ENCODE measurements around the gene BCAS4.

The BCAS4 gene

DNA sequence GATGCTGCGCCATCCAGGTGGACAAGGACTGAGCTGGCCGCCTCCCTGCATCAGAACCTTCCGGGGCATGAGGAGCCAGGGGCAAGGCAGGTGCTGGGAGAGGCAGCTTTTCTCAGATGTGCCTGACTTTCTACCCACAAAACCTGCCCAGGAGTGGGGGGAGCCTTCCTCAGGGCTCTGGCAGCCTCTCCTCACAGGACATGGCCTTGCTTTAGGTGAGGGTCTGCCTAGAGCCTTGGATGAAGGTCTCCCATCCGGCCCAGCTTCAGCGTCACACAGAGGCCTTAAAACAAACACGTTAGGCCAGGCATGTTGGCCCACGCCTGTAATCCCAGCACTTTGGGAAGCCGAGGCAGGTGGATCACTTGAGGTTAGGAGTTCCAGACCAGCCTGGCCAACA lies 7.4 kb downstream of the BCAS4 start:
- no peak for DNase-seq (ENCODE audit: low read depth)
- H3K9ac ChIP-seq (ENCODE audit: low read length), result no peak overlapping the region
- H3K9me3 ChIP-seq (ENCODE audit: control insufficient read depth, low read length), result no peaks in the 10 kb centered on the region
- no peaks in the 10 kb centered on the region for H3K4me1 ChIP-seq (ENCODE audit: control insufficient read depth, insufficient read depth, low read length)
- no peaks in the 10 kb centered on the region for H3K36me3 ChIP-seq (ENCODE audit: control insufficient read depth, insufficient read depth, low read length, severe bottlenecking)
- H3K27me3 ChIP-seq (replicated peaks; ENCODE audit: control insufficient read depth, insufficient read depth, low read length), result no peaks in the 10 kb centered on the region
- no peak overlapping the region for H3K4me3 ChIP-seq (ENCODE audit: low read length)

DNA sequence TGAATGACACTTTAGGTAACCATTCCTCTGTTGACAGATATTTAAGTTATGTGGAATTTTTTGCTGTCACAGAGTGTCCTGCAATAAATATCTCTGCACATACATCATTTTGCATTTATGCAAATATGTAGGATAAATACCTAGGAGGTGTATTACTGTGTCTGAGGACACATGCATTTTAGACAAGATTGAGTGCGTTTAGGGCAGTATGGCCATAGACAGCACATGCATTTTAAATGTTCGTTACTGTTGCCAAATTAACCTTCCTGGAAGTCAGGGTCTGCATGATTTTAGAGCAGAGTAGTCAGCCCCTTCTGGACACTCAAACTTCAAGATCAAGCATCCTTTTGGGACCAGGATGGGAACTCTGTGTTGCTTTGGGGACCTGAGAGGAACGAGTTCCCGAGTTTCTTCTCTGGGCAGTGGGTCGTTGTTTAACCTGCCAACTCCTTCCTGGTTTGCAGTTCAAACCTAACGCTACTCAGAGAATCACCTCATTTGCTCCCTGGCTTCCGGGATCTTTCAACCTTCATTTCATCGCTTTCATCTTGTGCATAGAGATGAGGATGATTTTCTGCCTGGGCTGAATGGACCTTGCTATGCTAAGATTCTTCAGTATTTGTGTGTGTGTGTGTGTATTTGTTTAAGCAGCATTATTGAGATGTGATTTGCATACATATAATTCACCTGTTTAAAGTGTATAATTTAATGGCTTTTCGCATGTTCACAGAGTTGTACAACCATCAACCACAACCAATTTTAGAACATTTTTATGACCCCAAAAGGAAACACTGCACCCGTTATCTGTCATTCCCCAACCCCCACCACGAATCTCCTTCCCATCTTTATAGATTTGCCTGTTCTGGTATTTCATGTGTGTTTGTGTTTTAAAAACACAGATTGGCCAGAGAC lies 9.8 kb downstream of the BCAS4 start:
- Histone ChIP-seq H3K4me1 (ENCODE audit: control insufficient read depth, insufficient read depth, low read length) (no peaks in the 10 kb centered on the region), H3K36me3 (ENCODE audit: control insufficient read depth, insufficient read depth, low read length, severe bottlenecking) (no peaks in the 10 kb centered on the region), H3K27me3 (replicated peaks; ENCODE audit: control insufficient read depth, insufficient read depth, low read length) (no peaks in the 10 kb centered on the region), H3K4me3 (ENCODE audit: low read length) (no peak overlapping the region), H3K9me3 (ENCODE audit: control insufficient read depth, low read length) (no peaks in the 10 kb centered on the region), H3K9ac (ENCODE audit: low read length) (no peak overlapping the region)
- no peak for DNase-seq (ENCODE audit: low read depth)

DNA sequence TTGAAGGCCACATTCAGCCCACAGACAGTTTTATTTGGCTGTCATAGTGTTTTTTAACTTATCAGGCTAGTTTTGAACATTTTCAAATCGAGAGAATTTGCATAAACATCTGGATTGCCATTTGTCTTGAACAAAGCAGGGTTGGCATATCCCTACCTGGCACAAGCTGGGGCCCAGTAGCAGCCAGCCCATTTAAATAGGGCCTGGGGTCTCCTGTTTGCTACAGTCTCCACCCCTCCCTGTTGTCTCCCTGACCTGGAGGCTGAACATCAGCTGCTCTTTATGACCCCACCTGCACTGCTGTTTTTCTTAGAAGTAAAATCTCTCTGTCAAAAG lies 10.5 kb downstream of the BCAS4 start:
- H3K27me3 ChIP-seq (replicated peaks; ENCODE audit: control insufficient read depth, insufficient read depth, low read length), result no peaks in the 10 kb centered on the region
- no peak overlapping the region for H3K4me3 ChIP-seq (ENCODE audit: low read length)
- DNase-seq (ENCODE audit: low read depth), result no peak
- H3K4me1 ChIP-seq (ENCODE audit: control insufficient read depth, insufficient read depth, low read length), result no peaks in the 10 kb centered on the region
- H3K9ac ChIP-seq (ENCODE audit: low read length), result no peak overlapping the region
- H3K36me3 ChIP-seq (ENCODE audit: control insufficient read depth, insufficient read depth, low read length, severe bottlenecking), result no peaks in the 10 kb centered on the region
- H3K9me3 ChIP-seq (ENCODE audit: control insufficient read depth, low read length), result no peaks in the 10 kb centered on the region

DNA sequence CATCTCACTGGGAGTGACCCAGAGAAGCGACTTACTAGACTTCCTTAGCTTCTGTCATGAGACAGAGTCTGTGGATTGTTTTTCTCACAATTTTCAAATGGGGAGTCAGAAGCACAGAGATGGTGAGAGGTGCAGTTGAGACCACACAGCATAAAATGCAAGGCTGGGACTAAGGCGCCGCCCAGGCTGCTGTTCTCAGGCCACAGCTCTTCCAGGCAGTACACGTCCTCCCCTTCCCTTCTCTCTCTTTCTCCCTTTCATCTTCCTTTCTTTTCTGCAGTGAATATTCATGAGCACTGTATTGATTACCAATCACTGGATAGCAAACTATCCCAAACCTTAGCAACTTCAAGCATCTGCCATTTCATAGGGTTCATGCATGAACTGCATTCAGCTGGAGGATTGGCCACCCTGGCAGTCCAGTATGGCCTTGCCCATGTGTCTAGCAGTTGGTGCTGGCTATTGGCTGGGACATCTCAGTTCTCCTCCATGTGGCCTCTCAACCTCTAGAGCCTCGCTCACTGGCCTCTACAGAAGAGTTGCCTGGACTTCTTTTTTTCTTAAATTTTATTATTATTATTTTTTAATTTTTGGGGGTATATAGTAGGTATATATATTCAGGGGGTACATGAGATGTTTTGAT lies 11.4 kb downstream of the BCAS4 start:
- no peaks in the 10 kb centered on the region for H3K9me3 ChIP-seq (ENCODE audit: control insufficient read depth, low read length)
- H3K4me3 ChIP-seq (ENCODE audit: low read length), result no peak overlapping the region
- H3K36me3 ChIP-seq (ENCODE audit: control insufficient read depth, insufficient read depth, low read length, severe bottlenecking), result no peaks in the 10 kb centered on the region
- H3K27me3 ChIP-seq (replicated peaks; ENCODE audit: control insufficient read depth, insufficient read depth, low read length), result no peaks in the 10 kb centered on the region
- no peaks in the 10 kb centered on the region for H3K4me1 ChIP-seq (ENCODE audit: control insufficient read depth, insufficient read depth, low read length)
- no peak for DNase-seq (ENCODE audit: low read depth)
- no peak overlapping the region for H3K9ac ChIP-seq (ENCODE audit: low read length)

DNA sequence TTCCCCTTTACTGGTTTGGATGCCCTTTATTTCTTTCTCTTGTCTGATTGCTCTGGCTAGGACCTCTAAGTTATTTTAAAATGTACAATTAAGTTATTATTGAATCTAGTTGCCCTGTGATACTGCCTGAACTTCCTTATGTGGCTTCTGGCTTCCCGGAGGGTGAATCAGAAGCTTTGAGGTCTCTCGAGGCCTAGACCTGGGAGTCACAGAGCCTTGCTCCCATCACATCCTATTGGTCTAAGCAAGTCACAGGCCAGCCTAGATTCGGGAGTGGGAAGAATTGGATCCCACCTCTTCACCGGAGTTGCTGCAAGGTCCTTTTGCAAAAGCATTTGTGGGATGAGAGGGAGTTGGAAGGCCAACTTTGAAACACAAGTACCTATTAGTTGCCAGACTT lies 15.2 kb downstream of the BCAS4 start:
- DNase-seq (ENCODE audit: low read depth), result no peak
- Histone ChIP-seq H3K36me3 (ENCODE audit: control insufficient read depth, insufficient read depth, low read length, severe bottlenecking) (no peaks in the 10 kb centered on the region), H3K9me3 (ENCODE audit: control insufficient read depth, low read length) (no peaks in the 10 kb centered on the region), H3K27me3 (replicated peaks; ENCODE audit: control insufficient read depth, insufficient read depth, low read length) (no peaks in the 10 kb centered on the region), H3K9ac (ENCODE audit: low read length) (no peak overlapping the region), H3K4me3 (ENCODE audit: low read length) (no peak overlapping the region), H3K4me1 (ENCODE audit: control insufficient read depth, insufficient read depth, low read length) (no peaks in the 10 kb centered on the region)

DNA sequence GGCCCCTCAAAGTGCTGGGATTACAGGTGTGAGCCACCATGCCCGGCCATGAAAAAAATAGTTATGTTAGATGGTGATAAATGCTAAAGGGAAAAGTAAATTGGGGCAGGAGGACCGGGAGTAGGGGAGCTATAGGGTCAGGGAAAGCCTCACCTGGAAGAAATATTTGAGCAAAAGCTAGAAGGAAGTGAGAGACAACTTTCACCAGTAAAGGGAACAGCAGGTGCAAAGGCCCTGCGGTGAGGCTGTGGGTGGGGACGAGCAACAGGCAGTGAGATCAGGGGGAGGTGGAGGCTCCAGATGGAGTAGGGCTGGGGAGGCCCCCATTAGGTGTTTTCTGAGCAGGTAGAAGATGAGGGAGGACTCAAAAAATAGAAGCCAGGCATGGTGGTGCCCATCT lies 16.0 kb downstream of the BCAS4 start:
- no peaks in the 10 kb centered on the region for H3K9me3 ChIP-seq (ENCODE audit: control insufficient read depth, low read length)
- no peaks in the 10 kb centered on the region for H3K27me3 ChIP-seq (replicated peaks; ENCODE audit: control insufficient read depth, insufficient read depth, low read length)

DNA sequence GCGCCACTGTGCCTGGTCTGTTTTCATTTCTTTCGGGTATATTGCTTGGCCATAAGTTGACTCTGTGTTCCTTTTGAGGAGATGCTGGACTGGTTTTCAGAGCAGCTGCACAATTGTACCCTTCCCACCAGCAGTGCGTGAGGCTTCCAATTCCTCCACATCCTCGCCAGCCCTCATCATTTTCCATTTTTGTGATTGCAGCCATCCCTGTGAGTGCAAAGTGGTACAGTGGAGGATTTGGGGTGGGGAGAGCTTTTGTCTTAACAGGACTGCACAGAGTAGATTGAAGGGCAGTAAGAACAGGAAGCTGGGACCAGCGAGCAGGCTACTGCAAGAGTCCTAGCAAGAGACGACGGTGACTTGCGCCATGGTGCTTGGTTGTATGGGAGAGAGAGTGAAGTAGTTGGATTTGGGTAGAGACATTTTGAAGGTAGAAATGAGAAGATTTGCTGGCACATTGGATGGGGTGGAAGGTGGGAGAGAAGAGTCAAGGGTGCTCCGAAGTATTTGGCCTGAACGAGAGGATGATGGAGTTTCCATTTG lies 18.3 kb downstream of the BCAS4 start:
- Histone ChIP-seq H3K9ac (ENCODE audit: low read length) (no peak overlapping the region), H3K4me3 (ENCODE audit: low read length) (no peak overlapping the region), H3K27me3 (replicated peaks; ENCODE audit: control insufficient read depth, insufficient read depth, low read length) (no peaks in the 10 kb centered on the region), H3K4me1 (ENCODE audit: control insufficient read depth, insufficient read depth, low read length) (peaks cover 5% of the 10 kb centered on the region), H3K9me3 (ENCODE audit: control insufficient read depth, low read length) (no peaks in the 10 kb centered on the region), H3K36me3 (ENCODE audit: control insufficient read depth, insufficient read depth, low read length, severe bottlenecking) (no peaks in the 10 kb centered on the region)
- no peak for DNase-seq (ENCODE audit: low read depth)

More for the DNA sequence above, 16.0 kb downstream of the BCAS4 start:
- no peak overlapping the region for H3K9ac ChIP-seq (ENCODE audit: low read length)
- H3K4me1 ChIP-seq (ENCODE audit: control insufficient read depth, insufficient read depth, low read length), result peaks cover 5% of the 10 kb centered on the region
- DNase-seq (ENCODE audit: low read depth), result no peak
- no peak overlapping the region for H3K4me3 ChIP-seq (ENCODE audit: low read length)
- H3K36me3 ChIP-seq (ENCODE audit: control insufficient read depth, insufficient read depth, low read length, severe bottlenecking), result no peaks in the 10 kb centered on the region

DNA sequence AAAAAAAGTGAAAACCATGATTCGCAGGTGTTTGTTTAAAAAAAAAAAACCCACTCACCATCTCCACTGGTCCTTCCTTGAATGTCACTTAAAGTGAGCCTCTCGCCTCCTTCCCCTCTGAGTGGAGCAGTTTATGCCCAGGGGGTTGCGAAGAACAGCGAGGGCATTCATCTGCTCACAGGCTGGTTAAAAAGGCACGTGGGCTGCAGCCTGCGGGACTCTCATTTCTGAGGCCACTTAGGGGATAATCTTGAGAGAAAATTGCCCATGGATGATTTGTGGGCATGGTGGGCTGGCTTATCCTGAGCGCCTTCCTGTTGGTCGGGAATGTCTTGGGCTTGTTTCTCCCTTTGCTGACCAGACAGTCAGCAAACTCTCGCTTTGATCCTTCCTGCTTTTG lies 18.9 kb downstream of the BCAS4 start:
- no peak overlapping the region for H3K4me3 ChIP-seq (ENCODE audit: low read length)
- peaks cover 5% of the 10 kb centered on the region for H3K4me1 ChIP-seq (ENCODE audit: control insufficient read depth, insufficient read depth, low read length)
- no peak for DNase-seq (ENCODE audit: low read depth)
- no peaks in the 10 kb centered on the region for H3K36me3 ChIP-seq (ENCODE audit: control insufficient read depth, insufficient read depth, low read length, severe bottlenecking)
- no peaks in the 10 kb centered on the region for H3K9me3 ChIP-seq (ENCODE audit: control insufficient read depth, low read length)
- H3K27me3 ChIP-seq (replicated peaks; ENCODE audit: control insufficient read depth, insufficient read depth, low read length), result no peaks in the 10 kb centered on the region
- no peak overlapping the region for H3K9ac ChIP-seq (ENCODE audit: low read length)

DNA sequence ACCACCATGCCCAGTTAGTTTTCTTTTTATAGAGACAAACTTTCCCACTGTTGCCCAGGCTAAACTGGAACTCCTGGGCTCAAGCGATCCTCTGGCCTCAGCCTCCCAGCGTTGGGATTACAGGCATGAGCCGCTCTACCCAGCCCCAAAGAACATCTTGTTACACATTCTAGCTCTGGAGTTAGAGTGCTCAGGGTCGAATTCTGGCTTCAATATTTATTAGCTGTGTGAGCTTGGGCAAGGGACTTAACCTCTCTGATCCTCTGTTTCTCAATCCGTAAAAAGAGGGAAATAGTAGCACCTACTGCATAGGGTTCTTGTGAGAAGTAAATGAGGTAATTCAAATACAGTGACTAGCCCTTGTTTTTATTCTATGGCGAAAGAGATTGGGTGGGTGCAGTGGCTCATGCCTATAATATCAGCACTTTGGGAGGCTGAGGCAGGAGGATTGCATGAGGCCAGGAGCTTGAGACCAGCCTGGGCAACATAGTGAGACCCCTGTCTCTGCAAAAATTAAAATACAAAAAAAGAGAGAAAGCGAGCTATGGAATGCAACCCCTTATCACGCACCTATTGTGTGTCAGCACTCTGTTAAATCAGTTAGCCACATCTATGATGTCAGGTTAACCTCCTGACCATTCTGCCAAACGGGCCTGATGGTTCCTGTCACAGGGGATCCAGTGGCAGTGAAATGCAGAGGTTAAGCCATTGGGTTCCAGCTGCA lies 19.7 kb downstream of the BCAS4 start:
- Histone ChIP-seq H3K9me3 (ENCODE audit: control insufficient read depth, low read length) (no peaks in the 10 kb centered on the region), H3K4me1 (ENCODE audit: control insufficient read depth, insufficient read depth, low read length) (peaks cover 5% of the 10 kb centered on the region), H3K4me3 (ENCODE audit: low read length) (no peak overlapping the region), H3K27me3 (replicated peaks; ENCODE audit: control insufficient read depth, insufficient read depth, low read length) (no peaks in the 10 kb centered on the region), H3K36me3 (ENCODE audit: control insufficient read depth, insufficient read depth, low read length, severe bottlenecking) (no peaks in the 10 kb centered on the region), H3K9ac (ENCODE audit: low read length) (no peak overlapping the region)
- no peak for DNase-seq (ENCODE audit: low read depth)

DNA sequence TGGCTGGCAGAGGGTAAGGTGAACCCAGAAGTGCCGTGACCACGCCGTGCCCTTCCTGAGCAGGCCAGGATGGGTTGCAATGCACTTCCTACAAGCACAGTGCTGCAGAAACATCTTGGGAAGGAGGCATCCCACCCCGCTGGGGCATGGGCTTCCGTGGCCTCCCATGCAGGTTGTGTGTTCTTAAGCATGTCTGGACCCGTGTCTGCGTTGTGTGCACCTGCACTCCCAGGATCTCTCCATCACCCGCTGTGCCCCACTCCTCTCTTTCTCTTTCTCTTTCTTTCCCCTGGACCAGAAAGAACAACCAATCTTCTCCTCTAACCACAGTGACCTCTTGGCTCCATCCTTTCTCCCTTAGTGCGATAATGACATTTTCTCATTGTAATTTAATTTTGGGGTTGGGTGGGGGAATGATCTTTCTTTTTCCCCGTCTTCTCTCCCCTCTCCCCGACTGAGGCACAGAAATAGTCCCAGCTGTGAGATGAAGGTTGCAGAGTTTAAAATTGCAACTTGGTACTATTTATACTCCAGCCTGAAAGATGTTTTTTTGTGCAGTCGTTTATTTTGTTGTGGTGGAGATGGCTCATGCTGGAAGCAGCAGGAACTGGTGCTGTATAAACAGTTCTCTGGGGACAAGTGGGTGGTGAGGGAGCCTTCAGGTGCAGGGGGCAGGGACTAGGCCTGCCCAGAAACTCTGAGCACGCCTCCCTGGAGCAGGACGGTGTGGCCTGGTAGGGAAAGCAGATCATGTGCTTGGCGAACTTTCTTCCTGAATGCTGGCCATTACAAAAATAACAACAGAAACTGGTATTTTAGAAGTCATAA lies 20.5 kb downstream of the BCAS4 start:
- H3K27me3 ChIP-seq (replicated peaks; ENCODE audit: control insufficient read depth, insufficient read depth, low read length), result no peaks in the 10 kb centered on the region
- H3K4me1 ChIP-seq (ENCODE audit: control insufficient read depth, insufficient read depth, low read length), result peaks cover 5% of the 10 kb centered on the region
- no peaks in the 10 kb centered on the region for H3K36me3 ChIP-seq (ENCODE audit: control insufficient read depth, insufficient read depth, low read length, severe bottlenecking)
- H3K4me3 ChIP-seq (ENCODE audit: low read length), result no peak overlapping the region
- no peak overlapping the region for H3K9ac ChIP-seq (ENCODE audit: low read length)
- no peaks in the 10 kb centered on the region for H3K9me3 ChIP-seq (ENCODE audit: control insufficient read depth, low read length)
- DNase-seq (ENCODE audit: low read depth), result peak; percentile 56

Data from adipocyte (in vitro differentiated cells).